Stimulated activated naive CD8-positive, alpha-beta T cell treated with anti-CD3 and anti-CD28 coated beads, Interleukin-15, amount 100 ng/mL, for 72 hours (primary cell): Measurements from ENCODE around the gene TEX14.

Experiments used
- ATAC-seq: fragments of 150-1000 bp; cut with Tn5 transposase; 2 replicates; pipeline ENCODE4 v1.10.0; 2021; ENCODE audit warnings: mild to moderate bottlenecking, moderate library complexity
- DNase-seq, 2 donors: peaks; one replicate each; pipeline ENCODE4 v3.0.0; 2021 to 2022
- H3K27ac Mint-ChIP-seq, 2 donors: one replicate each; pipeline ENCODE4 v1.8.0; 2022; ENCODE audit warnings: mild to moderate bottlenecking in 2 of 2, mixed read lengths in 2 of 2, moderate library complexity in 2 of 2
- H3K27me3 Mint-ChIP-seq: one replicate; pipeline ENCODE4 v1.8.0; 2022; ENCODE audit warnings: mixed read lengths
- H3K4me1 Mint-ChIP-seq: one replicate; pipeline ENCODE4 v1.8.0; 2022; ENCODE audit warnings: mild to moderate bottlenecking, mixed read lengths
- H3K4me3 Mint-ChIP-seq, 2 donors: one replicate each; pipeline ENCODE4 v1.8.0; 2022; ENCODE audit warnings: mild to moderate bottlenecking in 2 of 2, mixed read lengths in 2 of 2, moderate library complexity in 1 of 2
- H3K9me3 Mint-ChIP-seq, 2 donors: one replicate each; pipeline ENCODE4 v1.8.0; 2022; ENCODE audit warnings: mixed read lengths in 2 of 2

Gene TEX14

DNA sequence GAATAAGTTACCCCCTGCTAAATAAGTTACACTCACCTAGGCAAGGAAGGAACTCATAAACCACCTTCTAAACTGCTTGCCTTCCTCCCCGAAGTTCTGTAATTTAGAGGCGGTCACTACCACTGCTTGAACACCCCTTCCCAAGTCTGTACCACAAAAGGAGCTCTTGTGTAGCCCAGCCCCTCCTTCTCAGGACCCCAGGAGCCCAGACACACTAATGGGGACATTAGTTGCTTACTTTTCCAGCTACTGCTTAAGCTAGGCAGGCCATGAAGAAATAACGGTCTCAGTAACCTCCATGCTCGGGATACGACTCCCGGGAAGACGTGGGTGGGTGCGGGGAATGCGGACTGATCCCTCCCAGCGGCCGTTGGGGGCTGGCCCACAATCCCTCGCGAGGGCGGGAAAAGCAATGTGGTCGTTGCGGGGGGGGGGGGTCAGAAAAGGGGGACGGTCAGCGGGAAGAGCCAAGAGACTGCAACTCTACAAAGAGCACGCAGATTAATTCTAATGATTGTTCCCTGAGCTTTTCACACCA, at the start of gene TEX14:
Gene TEX14, minus strand, starts transcription at position 345 of the 538 bp plus-strand sequence. CDS start 40,044 bp downstream, outside the sequence.
- ATAC-seq = no peak
- Mint-ChIP-seq H3K9me3 (no peaks in the 10 kb centered on the region), H3K4me3 (peak within 1 kb of the TSS; percentile 86 to 87), H3K27me3 (no peaks in the 10 kb centered on the region), H3K27ac (peak within 1 kb of the TSS; percentile 92 to 97), H3K4me1 (peaks cover 39% of the 10 kb centered on the region)
- DNase-seq = no peak

DNA sequence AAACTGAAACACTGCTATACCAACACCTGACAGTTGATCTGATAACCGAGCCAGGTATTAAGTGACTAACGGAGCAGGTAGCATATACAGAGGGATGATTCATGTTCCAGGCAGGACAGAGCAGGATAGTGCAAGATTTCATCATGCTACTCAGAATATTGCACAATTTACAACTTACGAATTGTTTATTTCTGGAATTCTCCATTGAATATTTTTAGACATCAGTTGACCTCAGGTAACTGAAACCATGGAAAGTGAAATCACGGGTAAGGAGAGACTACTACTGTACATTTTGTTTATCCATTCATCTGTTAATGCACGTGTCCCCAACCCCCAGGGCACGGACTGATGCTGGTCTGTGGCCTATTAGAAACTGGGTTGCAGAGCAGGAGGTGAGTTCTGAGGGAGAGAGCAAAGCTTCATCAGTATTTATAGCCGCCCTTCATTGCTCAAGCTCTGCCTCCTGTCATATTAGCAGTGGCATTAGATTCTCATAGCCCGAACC, 49.3 kb upstream of the TEX14 start:
- DNase-seq (no peak), ATAC-seq (no peak)
- Mint-ChIP-seq H3K9me3 (no peaks in the 10 kb centered on the region), H3K27ac (no peak overlapping the region), H3K4me1 (no peaks in the 10 kb centered on the region), H3K4me3 (no peak overlapping the region), H3K27me3 (no peaks in the 10 kb centered on the region)

DNA sequence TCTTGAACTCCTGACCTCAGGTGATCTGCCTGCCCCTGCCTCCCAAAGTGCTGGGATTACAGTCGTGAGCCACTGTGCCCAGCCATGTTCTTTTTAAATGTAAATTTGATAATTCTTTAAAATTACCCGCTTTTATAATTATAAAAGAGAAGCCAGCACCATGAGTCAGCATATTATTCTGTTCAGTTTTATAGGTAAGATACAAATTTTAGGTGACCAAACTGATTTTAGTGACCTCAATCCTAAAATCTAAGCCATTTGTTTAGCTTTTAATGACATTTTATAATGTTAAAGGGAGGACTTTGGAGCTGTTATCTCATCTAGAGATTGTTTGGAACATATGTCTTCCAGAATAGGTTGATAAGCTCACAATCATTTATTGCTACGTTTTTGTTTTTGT, 43.0 kb upstream of the TEX14 start:
- H3K27me3 Mint-ChIP-seq = no peaks in the 10 kb centered on the region
- no peaks in the 10 kb centered on the region for H3K4me1 Mint-ChIP-seq
- no peak overlapping the region for H3K4me3 Mint-ChIP-seq
- DNase-seq (no peak), ATAC-seq (no peak)
- H3K27ac Mint-ChIP-seq = peak overlapping the region in 1 of 2 donors; percentile 65
- no peaks in the 10 kb centered on the region for H3K9me3 Mint-ChIP-seq

DNA sequence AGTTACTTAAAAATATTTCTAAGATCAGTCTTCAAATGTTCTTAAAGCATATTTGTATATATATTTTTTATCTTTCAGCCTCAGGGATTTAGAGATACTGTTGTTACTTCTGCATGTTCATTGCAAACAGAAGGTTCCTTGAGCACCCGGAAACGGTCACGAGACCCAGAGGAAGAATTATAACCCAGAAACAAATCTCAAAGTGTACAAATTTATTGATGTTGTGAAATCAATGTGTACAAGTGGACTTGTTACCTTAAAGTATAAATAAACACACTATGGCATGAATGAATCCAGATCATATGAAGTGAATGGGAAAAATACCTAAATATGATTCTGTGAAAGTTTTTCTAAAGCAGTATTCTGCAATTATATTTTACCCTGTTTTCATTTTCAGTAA, 42.2 kb upstream of the TEX14 start:
- no peaks in the 10 kb centered on the region for H3K4me1 Mint-ChIP-seq
- H3K4me3 Mint-ChIP-seq = no peak overlapping the region
- no peaks in the 10 kb centered on the region for H3K9me3 Mint-ChIP-seq
- H3K27ac Mint-ChIP-seq = no peak overlapping the region
- ATAC-seq (no peak), DNase-seq (no peak)
- no peaks in the 10 kb centered on the region for H3K27me3 Mint-ChIP-seq

GRCh38 chr17:58730937-58731336, 39.1 kb upstream of the TEX14 start:
- no peak for ATAC-seq
- no peak for DNase-seq
- no peak overlapping the region for H3K4me3 Mint-ChIP-seq
- H3K9me3 Mint-ChIP-seq = no peaks in the 10 kb centered on the region
- H3K27ac Mint-ChIP-seq = no peak overlapping the region
- H3K27me3 Mint-ChIP-seq = no peaks in the 10 kb centered on the region
- no peaks in the 10 kb centered on the region for H3K4me1 Mint-ChIP-seq

- Mint-ChIP-seq H3K4me1 (no peaks in the 10 kb centered on the region), H3K27me3 (no peaks in the 10 kb centered on the region), H3K4me3 (no peak overlapping the region), H3K9me3 (no peaks in the 10 kb centered on the region), H3K27ac (no peak overlapping the region)
- DNase-seq (no peak), ATAC-seq (no peak)
These were observed 37.0 kb upstream of the TEX14 start for GRCh38 chr17:58728798-58729197.

DNA sequence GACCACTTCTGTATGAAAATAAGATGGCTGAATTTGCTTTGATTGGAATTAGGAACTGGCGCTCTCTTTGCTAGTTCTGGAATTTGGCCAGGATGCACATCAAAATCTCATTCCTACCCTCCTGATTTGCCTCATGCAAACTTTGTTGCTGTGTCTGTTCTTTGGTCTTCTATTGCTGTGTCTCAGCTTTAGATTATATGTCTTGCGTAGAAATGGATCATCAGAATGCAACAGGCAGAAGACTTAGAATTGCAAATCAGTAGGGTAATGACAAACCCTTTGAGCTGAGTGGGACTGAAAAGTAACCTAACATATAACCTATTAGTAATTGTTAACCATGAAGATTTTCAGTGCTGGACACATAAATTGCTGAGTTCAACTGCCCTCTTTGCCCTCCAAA, 30.9 kb upstream of the TEX14 start:
- no peak for ATAC-seq
- Mint-ChIP-seq H3K4me3 (no peak overlapping the region), H3K9me3 (no peaks in the 10 kb centered on the region), H3K4me1 (no peaks in the 10 kb centered on the region), H3K27ac (no peak overlapping the region), H3K27me3 (no peaks in the 10 kb centered on the region)
- no peak for DNase-seq

DNA sequence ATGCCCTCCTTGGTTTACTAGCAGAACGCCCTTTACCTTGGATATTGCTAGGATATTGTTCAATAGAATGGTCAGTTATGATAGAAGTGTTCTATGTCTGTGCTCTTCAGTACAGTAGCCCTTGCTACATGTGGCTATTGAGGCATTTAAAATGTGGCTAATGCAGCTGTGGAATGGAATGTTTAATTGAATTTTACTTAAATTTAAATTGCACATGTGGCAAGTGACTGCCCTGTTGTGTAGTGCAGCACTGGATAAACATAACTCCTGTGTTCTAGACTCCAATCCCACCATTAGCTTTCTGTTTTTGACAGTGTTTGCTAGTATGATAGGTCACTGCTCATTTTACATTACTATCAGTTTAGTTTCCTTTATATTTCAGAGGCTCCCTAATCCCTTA, 30.4 kb upstream of the TEX14 start:
- DNase-seq = no peak
- no peak for ATAC-seq
- Mint-ChIP-seq H3K9me3 (no peaks in the 10 kb centered on the region), H3K27ac (no peak overlapping the region), H3K4me1 (no peaks in the 10 kb centered on the region), H3K4me3 (no peak overlapping the region), H3K27me3 (no peaks in the 10 kb centered on the region)

GRCh38 chr17:58710948-58711552, 19.2 kb upstream of the TEX14 start:
- H3K27ac Mint-ChIP-seq = no peak overlapping the region
- no peak for ATAC-seq
- H3K4me1 Mint-ChIP-seq = peaks cover 15% of the 10 kb centered on the region
- DNase-seq = no peak
- H3K27me3 Mint-ChIP-seq = no peaks in the 10 kb centered on the region
- no peaks in the 10 kb centered on the region for H3K9me3 Mint-ChIP-seq
- H3K4me3 Mint-ChIP-seq = no peak overlapping the region

- peak overlapping the region; percentile 48 to 50 for H3K27ac Mint-ChIP-seq
- H3K4me3 Mint-ChIP-seq = peak overlapping the region in 1 of 2 donors; percentile 31
- H3K4me1 Mint-ChIP-seq = peaks cover 28% of the 10 kb centered on the region
- no peaks in the 10 kb centered on the region for H3K27me3 Mint-ChIP-seq
- no peak for DNase-seq
- peak; percentile 50 for ATAC-seq
- H3K9me3 Mint-ChIP-seq = no peaks in the 10 kb centered on the region
These were observed 14.7 kb upstream of the TEX14 start for GRCh38 chr17:58706351-58707140.

- Mint-ChIP-seq H3K4me1 (peaks cover 24% of the 10 kb centered on the region), H3K27ac (no peak overlapping the region), H3K9me3 (no peaks in the 10 kb centered on the region), H3K4me3 (no peak overlapping the region), H3K27me3 (no peaks in the 10 kb centered on the region)
- ATAC-seq (no peak), DNase-seq (no peak)
These were observed 12.1 kb upstream of the TEX14 start for GRCh38 chr17:58703916-58704286.

GRCh38 chr17:58703137-58703915, 11.5 kb upstream of the TEX14 start:
- ATAC-seq = no peak
- H3K4me1 Mint-ChIP-seq = peaks cover 24% of the 10 kb centered on the region
- DNase-seq = no peak

DNA sequence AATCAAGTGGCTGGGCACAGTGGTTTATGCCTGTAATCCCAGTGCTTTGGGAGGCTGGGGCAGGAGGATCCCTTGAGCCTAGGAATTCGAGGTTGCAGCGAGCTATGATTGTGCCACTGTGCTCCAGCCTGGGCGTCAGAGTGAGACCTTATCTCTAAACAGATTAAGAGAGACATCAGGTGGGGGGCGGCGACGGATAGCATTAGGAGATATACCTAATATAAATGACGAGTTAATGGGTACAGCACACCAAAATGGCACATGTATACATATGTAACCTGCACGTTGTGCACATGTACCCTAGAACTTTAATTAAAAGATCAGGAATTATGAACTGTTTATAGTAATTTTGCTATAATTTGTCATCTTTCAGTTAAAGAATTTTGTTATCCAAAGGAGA, 10.9 kb upstream of the TEX14 start:
- H3K4me3 Mint-ChIP-seq = no peak overlapping the region
- DNase-seq = no peak
- no peaks in the 10 kb centered on the region for H3K27me3 Mint-ChIP-seq
- H3K9me3 Mint-ChIP-seq = no peaks in the 10 kb centered on the region
- peaks cover 24% of the 10 kb centered on the region for H3K4me1 Mint-ChIP-seq
- ATAC-seq = no peak
- H3K27ac Mint-ChIP-seq = no peak overlapping the region

More at GRCh38 chr17:58703137-58703915, 11.5 kb upstream of the TEX14 start:
- H3K27me3 Mint-ChIP-seq = no peaks in the 10 kb centered on the region
- no peak overlapping the region for H3K4me3 Mint-ChIP-seq
- no peak overlapping the region for H3K27ac Mint-ChIP-seq
- H3K9me3 Mint-ChIP-seq = no peaks in the 10 kb centered on the region

- Mint-ChIP-seq H3K4me1 (peaks cover 22% of the 10 kb centered on the region), H3K27me3 (no peaks in the 10 kb centered on the region), H3K4me3 (peak overlapping the region in 1 of 2 donors; percentile 22), H3K9me3 (no peaks in the 10 kb centered on the region), H3K27ac (peak overlapping the region; percentile 19 to 74)
- ATAC-seq (peak; percentile 92), DNase-seq (peak in 1 of 2 donors; percentile 43)
These were observed 10.2 kb upstream of the TEX14 start for GRCh38 chr17:58702045-58702476.

GRCh38 chr17:58699771-58700170, 7.9 kb upstream of the TEX14 start:
- H3K4me1 Mint-ChIP-seq = peaks cover 22% of the 10 kb centered on the region
- no peak for DNase-seq
- H3K4me3 Mint-ChIP-seq = no peak overlapping the region
- H3K27me3 Mint-ChIP-seq = no peaks in the 10 kb centered on the region
- ATAC-seq = no peak
- H3K9me3 Mint-ChIP-seq = no peaks in the 10 kb centered on the region
- no peak overlapping the region for H3K27ac Mint-ChIP-seq
